ENCODE measurements around the gene DLX4.

DNA sequence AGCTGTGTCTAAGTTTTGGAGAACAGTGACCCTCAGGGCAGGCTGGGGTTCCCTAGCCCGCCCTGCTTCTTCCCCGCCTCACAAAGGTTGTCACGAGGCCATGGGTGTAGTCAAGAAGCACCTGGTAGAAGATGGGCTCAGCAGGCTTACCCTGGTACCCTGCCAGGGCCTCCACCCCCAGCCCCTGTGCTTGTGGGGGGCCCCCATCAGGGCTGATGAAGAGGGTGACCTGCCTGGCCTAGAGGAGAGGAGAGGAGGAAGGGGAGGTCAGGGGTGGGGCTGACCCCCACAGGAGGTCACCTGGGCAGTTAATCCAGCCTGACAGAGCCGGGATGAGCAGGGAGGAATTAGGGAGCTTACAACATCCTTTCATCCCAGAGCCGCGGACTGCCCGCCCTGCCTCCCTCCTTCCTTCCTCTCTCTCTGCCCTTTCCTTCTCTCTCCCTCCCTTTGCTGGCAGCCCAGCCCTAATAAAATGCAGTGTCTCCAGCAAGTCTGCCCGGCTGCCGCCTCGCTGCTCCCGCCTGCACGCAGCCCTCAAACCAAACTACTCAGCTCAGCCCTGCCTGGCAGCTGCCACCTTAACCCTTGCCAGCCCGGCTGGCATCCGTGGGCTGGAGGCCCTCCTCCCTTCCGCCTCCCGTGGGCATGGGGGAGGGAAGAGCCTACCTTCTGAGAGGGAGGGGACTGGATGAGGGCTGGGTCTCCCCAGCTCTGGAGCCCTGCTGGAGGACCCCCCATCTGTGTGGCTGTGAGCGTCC, 18.9 kb downstream of the DLX4 start:
- TF ChIP-seq, protein P1, sequence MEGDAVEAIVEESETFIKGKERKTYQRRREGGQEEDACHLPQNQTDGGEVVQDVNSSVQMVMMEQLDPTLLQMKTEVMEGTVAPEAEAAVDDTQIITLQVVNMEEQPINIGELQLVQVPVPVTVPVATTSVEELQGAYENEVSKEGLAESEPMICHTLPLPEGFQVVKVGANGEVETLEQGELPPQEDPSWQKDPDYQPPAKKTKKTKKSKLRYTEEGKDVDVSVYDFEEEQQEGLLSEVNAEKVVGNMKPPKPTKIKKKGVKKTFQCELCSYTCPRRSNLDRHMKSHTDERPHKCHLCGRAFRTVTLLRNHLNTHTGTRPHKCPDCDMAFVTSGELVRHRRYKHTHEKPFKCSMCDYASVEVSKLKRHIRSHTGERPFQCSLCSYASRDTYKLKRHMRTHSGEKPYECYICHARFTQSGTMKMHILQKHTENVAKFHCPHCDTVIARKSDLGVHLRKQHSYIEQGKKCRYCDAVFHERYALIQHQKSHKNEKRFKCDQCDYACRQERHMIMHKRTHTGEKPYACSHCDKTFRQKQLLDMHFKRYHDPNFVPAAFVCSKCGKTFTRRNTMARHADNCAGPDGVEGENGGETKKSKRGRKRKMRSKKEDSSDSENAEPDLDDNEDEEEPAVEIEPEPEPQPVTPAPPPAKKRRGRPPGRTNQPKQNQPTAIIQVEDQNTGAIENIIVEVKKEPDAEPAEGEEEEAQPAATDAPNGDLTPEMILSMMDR (IDR thresholded peaks at IDR 0.05) = no peak
- no peak for TF ChIP-seq POLR2A (IDR thresholded peaks at IDR 0.05)

All from adrenal gland (tissue), 5 donors.